Activated CD8-positive, alpha-beta T cell treated with anti-CD3 and anti-CD28 coated beads for 36 hours (primary cell): ENCODE results near the gene ADORA2A. TPM values are rescaled to one million over a fixed set of nuclear protein-coding genes. Genes with fewer than 3 reads are reported as not detected.

Source experiments
- ATAC-seq: fragments of 200-7000 bp; cut with Tn5 transposase; one replicate; pipeline ENCODE4 v1.10.0; 2021; ENCODE audit warnings: mild to moderate bottlenecking, moderate library complexity
- CTCF ChIA-PET: fragments of 350-600 bp; sonication (Branson Sonifier 250); formaldehyde crosslinking; loops from one replicate; lab custom pipeline; 2021; ENCODE audit warnings: antibody characterized with exemption; lab: Charles Lee
- POLR2A ChIA-PET: fragments of 350-600 bp; sonication (Branson Sonifier 250); formaldehyde crosslinking; loops from one replicate; lab custom pipeline; 2021; ENCODE audit warnings: antibody characterized with exemption; lab: Charles Lee
- DNase-seq: peaks from one replicate; pipeline ENCODE4 v3.0.0-alpha.2; 2020
- H3K27ac Mint-ChIP-seq: one replicate; pipeline ENCODE4 v1.8.0; 2021; ENCODE audit warnings: mild to moderate bottlenecking, mixed read lengths
- H3K27me3 Mint-ChIP-seq: one replicate; pipeline ENCODE4 v1.8.0; 2021; ENCODE audit warnings: mixed read lengths
- H3K36me3 Mint-ChIP-seq: one replicate; pipeline ENCODE4 v1.8.0; 2021; ENCODE audit warnings: low read depth, mixed read lengths
- H3K4me1 Mint-ChIP-seq: one replicate; pipeline ENCODE4 v1.8.0; 2021; ENCODE audit warnings: low read depth, mixed read lengths
- H3K4me3 Mint-ChIP-seq: one replicate; pipeline ENCODE4 v1.8.0; 2021; ENCODE audit warnings: mild to moderate bottlenecking, moderate library complexity, mixed read lengths
- H3K9me3 Mint-ChIP-seq: one replicate; pipeline ENCODE4 v1.8.0; 2021; ENCODE audit warnings: mixed read lengths
- intact Hi-C: fragments of 100-400 bp; cut with micrococcal nuclease; formaldehyde crosslinking; loops from one replicate; pipeline ENCODE4 v1.10.0; 2022
- total RNA-seq, 2 experiments: library from RNA; stranded (reverse); gene quantifications; one replicate each; pipeline ENCODE4 v1.2.3, GENCODE V29; 2021
- TF ChIP-seq, protein P1 (sequence below): fragments of 200-600 bp; IDR thresholded peaks from one replicate; pipeline ENCODE4 v1.8.0; 2022; ENCODE audit warnings: antibody characterized with exemption, mild to moderate bottlenecking

Gene ADORA2A
- total RNA-seq, 2 experiments from 2014 or later = 41.4 to 42.9 TPM

DNA sequence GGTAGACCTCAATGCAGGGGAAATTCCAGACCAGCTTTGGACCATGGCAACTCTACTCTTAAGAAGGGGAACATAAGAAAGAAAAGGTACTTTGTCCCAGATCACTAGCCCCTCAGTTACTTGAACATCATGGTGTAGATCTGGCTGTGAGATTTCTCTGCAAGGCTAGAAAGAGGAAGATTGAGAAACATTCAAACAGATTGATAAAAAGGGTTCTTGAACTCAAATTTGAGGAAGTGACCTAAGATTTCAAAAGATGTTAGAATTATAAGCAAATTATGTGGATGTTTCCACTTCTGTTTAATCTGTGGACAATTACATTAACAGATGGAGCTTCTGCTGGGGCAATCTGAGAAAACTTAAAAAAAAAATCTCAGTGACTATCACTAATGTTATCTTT, 45.9 kb downstream of the ADORA2A start:
- TF ChIP-seq, protein P1, sequence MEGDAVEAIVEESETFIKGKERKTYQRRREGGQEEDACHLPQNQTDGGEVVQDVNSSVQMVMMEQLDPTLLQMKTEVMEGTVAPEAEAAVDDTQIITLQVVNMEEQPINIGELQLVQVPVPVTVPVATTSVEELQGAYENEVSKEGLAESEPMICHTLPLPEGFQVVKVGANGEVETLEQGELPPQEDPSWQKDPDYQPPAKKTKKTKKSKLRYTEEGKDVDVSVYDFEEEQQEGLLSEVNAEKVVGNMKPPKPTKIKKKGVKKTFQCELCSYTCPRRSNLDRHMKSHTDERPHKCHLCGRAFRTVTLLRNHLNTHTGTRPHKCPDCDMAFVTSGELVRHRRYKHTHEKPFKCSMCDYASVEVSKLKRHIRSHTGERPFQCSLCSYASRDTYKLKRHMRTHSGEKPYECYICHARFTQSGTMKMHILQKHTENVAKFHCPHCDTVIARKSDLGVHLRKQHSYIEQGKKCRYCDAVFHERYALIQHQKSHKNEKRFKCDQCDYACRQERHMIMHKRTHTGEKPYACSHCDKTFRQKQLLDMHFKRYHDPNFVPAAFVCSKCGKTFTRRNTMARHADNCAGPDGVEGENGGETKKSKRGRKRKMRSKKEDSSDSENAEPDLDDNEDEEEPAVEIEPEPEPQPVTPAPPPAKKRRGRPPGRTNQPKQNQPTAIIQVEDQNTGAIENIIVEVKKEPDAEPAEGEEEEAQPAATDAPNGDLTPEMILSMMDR = no peak
- peaks cover 2% of the 10 kb centered on the region for H3K36me3 Mint-ChIP-seq
- POLR2A ChIA-PET = no interaction called here

DNA sequence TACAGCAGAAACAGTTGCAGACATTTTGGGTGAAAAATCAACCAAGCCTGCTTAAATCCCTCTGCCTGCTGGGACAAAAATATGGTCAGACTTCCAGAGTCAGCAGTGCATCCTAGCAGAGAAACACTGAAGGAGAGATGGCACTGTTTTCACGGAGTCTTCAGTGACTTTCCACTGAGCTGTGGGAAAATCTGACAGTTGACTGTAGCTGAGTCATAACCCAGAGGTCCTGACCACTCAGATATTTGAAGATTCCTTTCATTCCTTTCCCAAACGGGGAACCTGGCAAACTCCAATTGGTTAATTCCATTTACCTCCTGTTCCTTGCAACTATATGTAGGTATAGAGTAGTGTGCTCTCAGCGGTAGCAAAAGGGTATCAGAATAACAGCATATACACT, 46.8 kb downstream of the ADORA2A start:
- ChIA-PET POLR2A (no interaction called here), CTCF (interaction anchor here (0.7 kb wide), 1 partner anchor 56 kb away, joined by 3 read pairs; no protein-coding TSS in a partner anchor)
- Mint-ChIP-seq H3K27ac (no peak overlapping the region), H3K4me3 (no peak overlapping the region), H3K27me3 (no peaks in the 10 kb centered on the region), H3K9me3 (peaks cover 3% of the 10 kb centered on the region), H3K36me3 (peaks cover 2% of the 10 kb centered on the region), H3K4me1 (no peaks in the 10 kb centered on the region)
- ATAC-seq (no peak), DNase-seq (no peak)
- intact Hi-C loops = no loop called here
- TF ChIP-seq, protein P1 = no peak

More for the DNA sequence above, 45.9 kb downstream of the ADORA2A start:
- intact Hi-C loops = no loop called here
- CTCF ChIA-PET = no interaction called here
- Mint-ChIP-seq H3K4me3 (no peak overlapping the region), H3K27me3 (no peaks in the 10 kb centered on the region), H3K27ac (no peak overlapping the region), H3K4me1 (no peaks in the 10 kb centered on the region), H3K9me3 (peaks cover 3% of the 10 kb centered on the region)
- DNase-seq (no peak), ATAC-seq (no peak)

DNA sequence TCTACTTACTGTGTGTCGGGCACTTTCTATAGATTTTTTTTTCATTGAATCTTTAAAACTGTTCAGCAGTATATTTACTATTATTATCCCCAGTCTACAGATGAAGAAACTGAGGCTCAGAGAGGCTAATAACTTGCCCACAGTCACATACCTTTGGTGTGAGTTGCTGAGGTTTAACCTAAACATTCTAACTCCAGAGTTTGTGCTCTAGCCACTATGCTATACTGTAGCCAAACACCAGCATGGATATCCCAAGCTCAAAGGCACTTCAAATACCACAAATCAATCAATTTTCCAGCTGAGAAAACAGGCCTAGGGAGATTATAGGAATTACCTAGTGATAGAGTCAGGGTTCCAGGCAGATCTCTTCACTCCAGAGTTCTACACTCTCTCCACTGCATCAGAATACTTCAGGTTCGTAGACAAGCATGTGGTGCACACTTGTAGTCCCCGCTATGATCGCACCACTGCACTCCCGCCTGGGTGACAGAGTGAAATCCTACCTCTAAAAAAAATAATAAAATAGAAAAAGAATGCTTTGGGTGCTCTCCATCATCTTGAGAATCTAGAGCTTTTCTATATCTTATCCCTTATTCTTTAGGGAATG, 47.4 kb downstream of the ADORA2A start:
- CTCF ChIA-PET = interaction anchor here (0.7 to 1.5 kb wide), 2 partner anchors 10 to 55 kb away, joined by 3 read pairs; no protein-coding TSS in a partner anchor
- DNase-seq = no peak
- H3K9me3 Mint-ChIP-seq = peaks cover 3% of the 10 kb centered on the region
- H3K27me3 Mint-ChIP-seq = no peaks in the 10 kb centered on the region
- no peaks in the 10 kb centered on the region for H3K4me1 Mint-ChIP-seq
- H3K4me3 Mint-ChIP-seq = no peak overlapping the region
- no peak for ATAC-seq
- POLR2A ChIA-PET = interaction anchor here (0.8 kb wide), 1 partner anchor 14 kb away, joined by 4 read pairs; no protein-coding TSS in a partner anchor
- intact Hi-C loops = no loop called here
- TF ChIP-seq, protein P1 = no peak
- H3K36me3 Mint-ChIP-seq = peaks cover 2% of the 10 kb centered on the region
- no peak overlapping the region for H3K27ac Mint-ChIP-seq

DNA sequence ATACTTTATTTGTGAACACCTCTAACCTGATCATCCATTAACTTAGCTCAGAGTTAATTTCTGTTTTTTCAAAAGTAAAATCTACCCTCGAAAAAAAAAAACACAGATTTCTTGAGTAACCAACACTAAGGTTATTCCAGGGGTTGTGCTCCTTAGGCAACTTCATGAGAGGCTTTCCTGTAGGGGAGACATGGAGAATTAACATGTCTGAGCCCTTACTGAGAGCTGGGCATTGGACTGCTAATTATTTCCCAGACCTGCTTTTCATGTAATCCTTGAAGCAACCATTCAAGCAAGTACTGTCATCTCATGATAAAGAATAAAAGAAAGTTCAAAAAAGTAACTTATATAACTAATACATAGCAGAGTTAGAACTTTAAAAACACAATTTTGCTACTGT, 54.2 kb downstream of the ADORA2A start:
- TF ChIP-seq, protein P1 = no peak
- no peak for ATAC-seq
- ChIA-PET CTCF (interaction anchor here (1.3 to 1.5 kb wide), 2 partner anchors 43 to 57 kb away, joined by 3 to 4 read pairs; no protein-coding TSS in a partner anchor), POLR2A (no interaction called here)
- Mint-ChIP-seq H3K4me1 (peaks cover 15% of the 10 kb centered on the region), H3K9me3 (no peaks in the 10 kb centered on the region), H3K27ac (no peak overlapping the region), H3K36me3 (no peaks in the 10 kb centered on the region), H3K27me3 (no peaks in the 10 kb centered on the region), H3K4me3 (no peak overlapping the region)
- DNase-seq = no peak
- intact Hi-C loops = no loop called here

GRCh38 chr22:24482575-24482974, 55.2 kb downstream of the ADORA2A start:
- TF ChIP-seq, protein P1 = no peak
- Mint-ChIP-seq H3K27ac (no peak overlapping the region), H3K4me3 (no peak overlapping the region), H3K9me3 (no peaks in the 10 kb centered on the region), H3K27me3 (no peaks in the 10 kb centered on the region), H3K4me1 (peaks cover 17% of the 10 kb centered on the region), H3K36me3 (no peaks in the 10 kb centered on the region)
- ChIA-PET CTCF (interaction anchor here (1.0 to 2.0 kb wide), 4 partner anchors 14 to 61 kb away, joined by 3 to 8 read pairs (median 3); no protein-coding TSS in a partner anchor), POLR2A (interaction anchor here (0.7 to 1.0 kb wide), 2 partner anchors 14 to 55 kb away, joined by 3 read pairs; no protein-coding TSS in a partner anchor)
- no peak for DNase-seq
- no peak for ATAC-seq
- intact Hi-C loops = no loop called here
